Bronchial epithelial cell (primary cell): ENCODE data around the gene EPHB1. TPM values are rescaled to one million over a fixed set of nuclear protein-coding genes. Genes with fewer than 3 reads are reported as not detected.

Source experiments
- DNase-seq: peaks from one replicate; pipeline ENCODE4 v3.0.0-alpha.2; 2010; ENCODE audit warnings: low read depth
- FAIRE-seq: peaks from 2 replicates; lab custom pipeline; 2011; peaks lifted over from hg19 to GRCh38; lab: Jason Lieb, UNC
- H3K27me3 ChIP-seq: 2 replicates; pipeline ENCODE4 v1.5.1; 2011; ENCODE audit warnings: low read length; ENCODE audit not compliant: control insufficient read depth, insufficient read depth
- H3K36me3 ChIP-seq: 2 replicates; pipeline ENCODE4 v1.5.1; 2011; ENCODE audit warnings: low read length; ENCODE audit not compliant: control insufficient read depth, insufficient read depth
- H3K4me3 ChIP-seq: 2 replicates; pipeline ENCODE4 v1.5.1; 2011; ENCODE audit warnings: mild to moderate bottlenecking, low read depth, low read length, control low read depth
- CTCF ChIP-seq: IDR thresholded peaks from 2 replicates; pipeline ENCODE4 v1.5.1; 2011; ENCODE audit warnings: mild to moderate bottlenecking, moderate library complexity, low read length, control low read depth, inconsistent platforms; ENCODE audit not compliant: insufficient read depth, severe bottlenecking
- total RNA-seq: library from RNA; depleted of rRNA; stranded (reverse); fragments of >200 nt; gene quantifications from 2 replicates; pipeline ENCODE4 v1.2.1, GENCODE V29; 2014

The EPHB1 gene
- total RNA-seq, 1 donor from 2014 or later: under 0.01 TPM

GRCh38 chr3:134892326-134892725 is 97.3 kb downstream of the EPHB1 start:
- Histone ChIP-seq H3K4me3 (no peak overlapping the region), H3K27me3 (no peaks in the 10 kb centered on the region), H3K36me3 (no peaks in the 10 kb centered on the region)
- no peak for DNase-seq
- FAIRE-seq: no peak
- no peak for TF ChIP-seq CTCF

- no peak for FAIRE-seq
- Histone ChIP-seq H3K4me3 (no peak overlapping the region), H3K36me3 (no peaks in the 10 kb centered on the region), H3K27me3 (no peaks in the 10 kb centered on the region)
- no peak for DNase-seq
- TF ChIP-seq CTCF: no peak
These were observed 97.7 kb downstream of the EPHB1 start for GRCh38 chr3:134892761-134893160.

GRCh38 chr3:134894533-134894932 is 99.5 kb downstream of the EPHB1 start:
- Histone ChIP-seq H3K36me3 (no peaks in the 10 kb centered on the region), H3K27me3 (no peaks in the 10 kb centered on the region), H3K4me3 (no peak overlapping the region)
- FAIRE-seq (no peak), DNase-seq (no peak)
- no peak for TF ChIP-seq CTCF

- FAIRE-seq (no peak), DNase-seq (no peak)
- no peaks in the 10 kb centered on the region for H3K36me3 ChIP-seq
- no peak overlapping the region for H3K4me3 ChIP-seq
- no peaks in the 10 kb centered on the region for H3K27me3 ChIP-seq
- no peak for TF ChIP-seq CTCF
These were observed 100.1 kb downstream of the EPHB1 start for GRCh38 chr3:134895181-134895580.

GRCh38 chr3:134896141-134896540 is 101.1 kb downstream of the EPHB1 start:
- no peaks in the 10 kb centered on the region for H3K27me3 ChIP-seq
- FAIRE-seq: peak; percentile 64
- H3K4me3 ChIP-seq: no peak overlapping the region
- no peak for DNase-seq
- no peaks in the 10 kb centered on the region for H3K36me3 ChIP-seq
- no peak for TF ChIP-seq CTCF

GRCh38 chr3:134896696-134897095 is 101.6 kb downstream of the EPHB1 start:
- Histone ChIP-seq H3K4me3 (no peak overlapping the region), H3K36me3 (no peaks in the 10 kb centered on the region), H3K27me3 (no peaks in the 10 kb centered on the region)
- no peak for TF ChIP-seq CTCF
- DNase-seq (no peak), FAIRE-seq (no peak)
